Activated CD8-positive, alpha-beta memory T cell treated with anti-CD3 and anti-CD28 coated beads, Interleukin-2, amount 50 U/mL, for 1 hour (primary cell): Measurements from ENCODE around the gene CHI3L1.
"Not testable (repeated sequence)": the region's sequence is repeated elsewhere in the genome, so short reads cannot be mapped to it uniquely, and the experiment has no call there.

Source experiments
- DNase-seq: peaks from one replicate; pipeline ENCODE4 v3.0.0-alpha.2; 2020; ENCODE audit errors: extremely low read depth

Gene CHI3L1

DNA sequence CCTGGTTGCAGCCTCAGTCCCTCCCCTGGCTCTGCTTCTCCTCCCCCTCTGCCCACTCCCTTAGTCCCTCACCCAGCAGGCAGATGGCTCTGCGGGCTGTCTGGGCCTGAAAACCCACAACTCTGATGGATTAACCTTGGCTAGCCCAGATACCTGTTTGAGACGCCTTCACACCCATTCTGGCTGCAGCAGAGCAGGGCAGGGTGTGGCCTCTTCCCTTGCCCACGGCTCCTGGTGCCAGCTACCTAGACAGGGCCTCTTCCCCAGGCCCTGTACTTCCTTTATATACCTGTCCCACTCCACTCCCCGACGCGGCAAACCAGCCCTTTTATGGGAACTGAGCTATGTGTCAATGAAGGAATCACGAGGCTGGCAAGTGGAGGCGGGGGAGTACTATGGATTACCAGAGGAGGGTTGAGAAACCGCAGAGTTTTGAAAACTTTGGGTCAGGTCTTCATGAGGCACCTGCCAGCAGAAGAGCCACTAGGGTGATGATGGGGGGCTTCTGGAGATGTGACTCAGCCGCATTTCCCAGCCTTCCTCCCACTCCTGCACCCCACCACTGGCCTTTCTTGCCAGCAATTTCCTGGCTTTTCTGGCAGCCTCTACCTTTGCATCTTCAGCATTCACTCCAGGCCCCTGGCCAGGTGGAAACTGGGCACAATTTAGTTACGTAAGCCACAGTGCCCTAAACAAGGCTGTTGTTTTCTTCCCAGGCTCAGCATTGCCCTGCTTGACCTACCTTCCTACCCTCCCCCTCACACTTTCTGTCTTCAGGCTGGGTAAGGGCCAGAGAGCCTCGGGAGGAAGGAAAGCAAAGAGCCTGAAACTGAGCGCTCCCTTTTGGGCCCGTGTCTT lies at the start of gene CHI3L1:
CHI3L1 (minus strand) TSS at position 259 of the 858 bp plus-strand sequence; CDS start at position 178, 81 bp downstream.
- no peak for DNase-seq

DNA sequence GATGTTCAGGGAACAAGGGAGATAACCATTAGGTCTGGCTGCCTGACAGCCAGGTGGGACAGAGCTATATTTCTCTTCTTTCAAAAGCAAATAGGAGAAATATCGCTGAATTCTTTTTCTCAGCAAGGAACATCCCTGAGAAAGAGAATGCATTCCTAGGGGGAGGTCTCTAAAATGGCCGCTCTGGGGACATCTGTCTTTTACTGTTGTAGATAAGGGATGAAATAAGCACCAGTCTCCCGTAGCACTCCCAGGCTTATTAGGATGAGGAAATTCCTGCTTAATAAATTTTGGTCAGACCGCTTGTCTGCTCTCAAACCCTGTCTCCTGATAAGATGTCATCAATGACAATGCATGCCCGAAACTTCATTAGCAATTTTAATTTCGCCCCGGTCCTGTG lies 48.4 kb upstream of the CHI3L1 start:
- DNase-seq: not testable (repeated sequence)

GRCh38 chr1:203229471-203230135 lies 43.1 kb upstream of the CHI3L1 start, which contains the start of gene CHIT1:
CHIT1 (minus strand) TSS chr1:203229673; CDS start chr1:203229636, 37 bp downstream.
- no peak for DNase-seq

GRCh38 chr1:203228670-203229069 lies 42.2 kb upstream of the CHI3L1 start:
- no peak for DNase-seq

GRCh38 chr1:203227371-203228083 lies 41.0 kb upstream of the CHI3L1 start:
- no peak for DNase-seq

GRCh38 chr1:203225071-203225470 lies 38.6 kb upstream of the CHI3L1 start:
- no peak for DNase-seq

GRCh38 chr1:203223012-203223775 lies 36.7 kb upstream of the CHI3L1 start:
- DNase-seq: no peak

GRCh38 chr1:203219934-203220333 lies 33.4 kb upstream of the CHI3L1 start:
- DNase-seq: no peak

GRCh38 chr1:203219171-203219570 lies 32.7 kb upstream of the CHI3L1 start:
- no peak for DNase-seq

- no peak for DNase-seq
Measured at GRCh38 chr1:203217668-203218067, 31.2 kb upstream of the CHI3L1 start.

GRCh38 chr1:203217139-203217655 lies 30.7 kb upstream of the CHI3L1 start:
- DNase-seq: no peak

DNA sequence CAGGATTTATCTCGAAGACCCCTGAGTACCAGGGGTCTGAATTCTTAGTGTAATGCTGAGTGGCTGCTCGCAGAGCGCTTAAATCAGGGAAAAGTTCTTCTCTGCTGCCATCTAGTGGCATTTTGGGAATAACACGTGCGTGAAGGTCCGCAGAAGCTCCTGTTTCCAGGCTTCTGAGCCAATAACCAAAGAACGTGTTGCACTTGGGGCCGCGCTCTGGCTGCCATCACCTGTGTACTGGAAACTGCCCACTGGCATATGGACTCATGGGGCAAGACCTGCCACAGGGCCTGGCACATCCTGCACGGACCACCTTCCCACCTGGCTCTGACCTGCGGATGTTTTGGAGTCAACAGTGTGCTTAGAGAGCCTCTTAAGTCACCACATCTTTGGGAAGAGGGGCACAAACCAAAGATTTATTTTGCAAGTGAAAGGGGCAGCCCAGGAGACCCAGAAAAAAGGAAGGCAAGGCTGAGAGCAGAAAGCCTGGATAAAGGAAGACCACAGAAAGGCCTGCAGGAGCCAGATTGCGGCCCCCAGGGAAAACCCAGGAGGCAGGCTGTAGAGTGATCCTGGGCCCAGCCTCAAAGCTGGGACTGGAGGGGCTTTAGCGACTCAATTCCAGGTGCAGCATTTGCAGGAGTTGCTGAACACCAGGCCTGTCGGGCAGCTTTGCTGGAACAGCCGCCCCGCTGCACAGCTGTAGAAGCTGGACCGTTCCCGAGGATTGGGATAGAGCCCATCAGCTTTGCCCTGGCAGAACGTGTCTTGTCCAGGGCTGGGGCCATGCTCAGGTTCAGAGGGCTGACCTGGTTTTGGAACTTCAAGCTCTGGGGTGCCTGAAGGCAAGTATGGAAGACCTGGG lies 30.0 kb upstream of the CHI3L1 start:
- DNase-seq: peak; percentile 7

DNA sequence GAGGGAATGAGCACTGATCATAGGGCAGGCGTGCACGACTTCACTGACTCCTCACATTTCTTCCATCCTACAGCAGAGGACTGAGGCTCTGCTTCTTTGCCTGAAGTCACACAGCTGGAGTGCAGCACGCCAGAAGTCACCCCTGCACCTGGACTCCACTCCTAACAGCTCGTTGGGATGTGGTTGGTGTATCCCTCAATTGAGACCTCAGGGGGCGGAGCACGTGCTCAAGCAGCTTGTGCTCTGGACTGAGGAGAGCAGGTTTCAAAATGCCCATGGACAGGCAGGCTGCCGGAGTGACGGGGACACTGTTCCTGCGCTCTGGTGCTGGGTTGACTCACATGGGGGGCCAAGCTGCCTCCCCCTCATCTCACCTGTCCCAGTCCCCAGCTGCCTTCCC lies 29.1 kb upstream of the CHI3L1 start:
- DNase-seq: no peak

- no peak for DNase-seq
Measured at GRCh38 chr1:203214871-203215270, 28.4 kb upstream of the CHI3L1 start.

DNA sequence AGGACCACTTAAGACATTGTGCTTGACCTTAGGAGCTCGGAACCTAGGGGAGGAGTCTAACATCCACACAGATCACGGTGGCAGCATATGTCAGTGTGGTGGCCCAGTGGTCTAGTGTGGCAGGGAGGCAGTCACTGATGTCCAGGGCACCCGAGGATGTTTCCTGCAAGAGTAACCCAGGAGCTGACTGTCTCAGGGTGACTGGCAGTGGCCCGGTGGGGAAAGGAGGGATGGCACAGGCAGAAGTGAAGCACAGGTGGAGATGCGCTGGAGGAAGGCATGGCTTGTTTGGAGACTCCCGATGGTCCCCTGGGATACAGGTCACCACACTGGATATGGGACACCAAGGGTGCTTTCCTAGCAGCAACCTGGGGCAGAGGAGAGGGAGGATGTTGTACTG lies 26.6 kb upstream of the CHI3L1 start:
- DNase-seq: no peak

- DNase-seq: no peak
Measured at GRCh38 chr1:203211812-203212211, 25.3 kb upstream of the CHI3L1 start.

DNA sequence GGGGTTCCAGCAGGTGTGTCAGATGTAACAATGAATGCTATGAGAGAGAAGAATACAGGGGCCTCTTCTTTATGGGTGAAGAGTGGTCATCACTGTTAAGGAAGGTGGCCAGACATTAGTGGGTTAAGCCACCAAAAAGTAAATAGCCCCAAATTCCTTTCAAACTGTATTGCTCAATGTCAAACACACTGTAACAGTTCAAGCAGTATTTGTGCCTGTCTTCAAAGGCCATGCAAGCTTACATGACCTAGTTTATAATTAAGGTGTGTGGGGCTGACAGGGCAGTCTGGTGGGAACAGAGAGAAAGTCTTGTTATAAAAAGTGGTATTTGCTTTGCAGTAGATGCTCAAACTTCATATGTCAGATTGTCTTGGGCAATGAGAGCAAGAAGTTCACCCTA lies 24.5 kb upstream of the CHI3L1 start:
- no peak for DNase-seq

DNA sequence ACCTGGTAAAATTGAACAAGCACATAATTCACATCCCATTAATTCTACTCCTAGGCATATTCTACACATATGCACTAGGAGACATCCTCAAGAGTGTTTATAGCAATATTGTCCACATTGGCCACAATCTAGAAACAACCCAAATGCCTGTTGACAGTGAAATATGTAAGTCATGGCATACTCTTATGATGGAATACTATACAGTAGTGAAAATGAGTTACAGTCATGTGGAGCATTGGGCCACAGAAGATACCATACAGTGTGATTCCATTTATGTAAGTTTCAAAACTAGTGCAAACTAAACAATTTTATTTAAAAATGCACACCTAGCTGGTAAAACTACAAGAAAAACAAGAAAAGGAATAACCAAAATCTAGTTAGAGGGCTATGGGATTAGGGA lies 23.8 kb upstream of the CHI3L1 start:
- DNase-seq: no peak

DNA sequence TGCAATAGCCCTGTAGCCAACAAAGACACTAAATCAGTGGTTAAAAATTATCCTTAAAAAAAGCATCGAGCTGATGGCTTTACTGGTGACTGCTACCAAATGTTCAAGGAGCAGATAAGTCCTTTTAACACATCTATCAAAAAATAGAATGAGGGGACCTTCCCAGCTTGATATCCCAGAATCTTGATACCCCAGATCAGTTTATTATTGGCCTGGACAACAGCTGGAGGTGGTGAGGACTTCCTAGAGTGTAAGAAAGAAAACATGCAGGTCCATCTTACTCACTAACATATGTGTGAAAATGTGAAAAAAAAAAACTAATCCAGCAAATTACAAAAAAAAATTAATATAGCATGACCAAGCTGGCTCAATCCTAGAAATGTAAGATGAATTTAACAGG lies 21.7 kb upstream of the CHI3L1 start:
- DNase-seq: no peak

DNA sequence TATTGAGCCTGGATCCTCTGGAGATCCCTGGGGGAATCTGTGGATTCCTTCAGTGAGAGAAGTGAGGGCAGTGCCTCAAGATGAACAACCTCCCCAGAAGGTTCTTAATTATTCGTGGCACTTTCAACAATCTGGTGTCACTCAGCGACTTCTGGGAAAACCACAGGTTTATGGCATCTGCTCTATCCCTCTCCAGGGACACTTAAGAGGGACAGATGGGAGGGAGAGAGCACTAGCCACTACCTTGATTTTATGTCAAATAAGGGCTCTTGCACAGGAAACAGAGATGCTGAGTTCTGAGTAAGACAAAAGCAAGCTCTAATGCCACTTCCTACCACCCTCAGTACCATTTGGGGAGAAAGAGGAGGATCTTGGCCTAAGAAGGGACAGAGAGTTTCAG lies 21.2 kb upstream of the CHI3L1 start:
- DNase-seq: no peak
